Heart left ventricle (tissue), 16 donors: ENCODE results near the gene RNF13. TPM values are rescaled to one million over a fixed set of nuclear protein-coding genes. Genes with fewer than 3 reads are reported as not detected.

Experiments used
- ATAC-seq, 4 donors: fragments of 200-7000 bp; cut with Tn5 transposase; one replicate each; pipeline ENCODE4 v1.9.1; 2020 to 2022; ENCODE audit warnings: moderate library complexity in 4 of 4, mild to moderate bottlenecking in 3 of 4, moderate number of reproducible peaks in 1 of 4
- DNase-seq, 5 donors: peaks; one replicate each; pipeline ENCODE4 v3.0.0-alpha.2; 2020
- H3K27ac ChIP-seq, 12 donors: fragments of 200-600 bp; sonication (generic) in 4 of 12; one replicate each; pipeline versions ENCODE4 v1.5.0 to v1.8.0; 2016 to 2022; ENCODE audit warnings: mild to moderate bottlenecking in 2 of 12
- H3K27me3 ChIP-seq, 9 donors: fragments of 200-600 bp; sonication (generic) in 2 of 9; one replicate each; pipeline versions ENCODE4 v1.5.1 to v1.8.0; 2016 to 2022; ENCODE audit warnings: mild to moderate bottlenecking in 3 of 9
- H3K36me3 ChIP-seq, 9 donors: fragments of 200-600 bp; sonication (generic) in 2 of 9; one replicate each; pipeline versions ENCODE4 v1.5.0 to v1.8.0; 2018 to 2022; ENCODE audit warnings: mild to moderate bottlenecking in 2 of 9
- H3K4me1 ChIP-seq, 12 donors: fragments of 200-600 bp; sonication (generic) in 4 of 12; one replicate each; pipeline versions ENCODE4 v1.5.0 to v1.8.0; 2016 to 2022; ENCODE audit warnings: mild to moderate bottlenecking in 3 of 12
- H3K4me3 ChIP-seq, 12 donors: fragments of 200-600 bp; sonication (generic) in 4 of 12; one replicate each; pipeline versions ENCODE4 v1.5.0 to v1.8.0; 2017 to 2022; ENCODE audit warnings: mild to moderate bottlenecking in 9 of 12, moderate library complexity in 4 of 12
- H3K9me3 ChIP-seq, 12 donors: fragments of 200-600 bp; sonication (generic) in 4 of 12; one replicate each; pipeline versions ENCODE4 v1.5.0 to v1.8.0; 2016 to 2022; ENCODE audit warnings: mild to moderate bottlenecking in 1 of 12
- POLR2A ChIP-seq, 2 donors: fragments of 450-650 bp; IDR thresholded peaks; one replicate each; pipeline ENCODE4 v1.6.1; 2017; ENCODE audit warnings: antibody characterized with exemption in 2 of 2, mild to moderate bottlenecking in 2 of 2, moderate library complexity in 2 of 2
- WGBS, 4 donors: extraction: QIAGEN DNeasy Blood & Tissue Kit in 2 of 4; methylation state at CpG; one replicate each; pipeline versions ENCODE4 v1.1.5 to v1.1.7; 2013 to 2018; 5-methylcytosine and 5-hydroxymethylcytosine counted together
- intact Hi-C, 10 donors: fragments of 100-400 bp; cut with DNase I; formaldehyde crosslinking; loops; one replicate each; pipeline versions ENCODE4 v1.11.1 to v1.14.2; 2022
- polyA plus RNA-seq, 2 donors: library from polyadenylated mRNA; stranded (reverse); fragments of 200-250 nt; gene quantifications; one replicate each; pipeline ENCODE4 v1.2.3, GENCODE V29; 2013
- total RNA-seq, 9 donors: library from RNA; depleted of rRNA in 2 of 9; stranded (reverse); fragments of >200 nt in 2 of 9; fragmentation: NEBNext Ultra II Directional in 3 of 9; extraction: Animal tissue kit (Norgen Biotek cat#: 25700) in 3 of 9; gene quantifications; one replicate each; pipeline versions ENCODE4 v1.1.0 to v1.2.4, GENCODE V29; 2016 to 2023
- TF ChIP-seq, protein P1 (sequence below), 12 donors: fragments of 200-600 bp; sonication (generic) in 4 of 12; IDR thresholded peaks; one replicate each; pipeline versions ENCODE4 v1.5.0 to v1.8.0; 2018 to 2022; ENCODE audit warnings: antibody characterized with exemption in 12 of 12, mild to moderate bottlenecking in 5 of 12
- donor health status: ischemic (EF 13 %, LVEDD 7.1; RV severe dilation, severe dysfunction).
- donor health status: healthy with polysubstance abuse.
- donor health status: DM: no; HTN: yes; CAD: no.
- donor health status: DM: no; HTN: no; CAD: no.
- donor health status: ischemic (EF 25% LVEDD 6.9; RV normal size, moderate dysfunction).
- donor health status: ischemic (EF 25% LVEDD 5.7; RV mildly dilated, moderate dysfunction).
- donor health status: healthy.
- donor health status: DM: yes; HTN: yes; CAD: no.
- donor health status: ischemic (EF 35%, LVEDD 5.7; RV mildly dilated, moderate dysfunction).
- donor health status: nonischemic (EF 11% LVEDD 7.7; RV severe dilation, severe dysfunction).
- donor health status: DM: yes; HTN: yes; CAD: no.
- donor health status: PGD.
- donor health status: ischemic (EF 29% LVEDD 5.4; RV normal size, mild dysfunction).
- donor health status: nonischemic (EF 23%, LVEDD 6.1; RV moderate dilation, normal function).

Gene RNF13
- total and polyA plus RNA-seq, 11 donors: 21.4 to 77.6 (median 55.1) TPM

DNA sequence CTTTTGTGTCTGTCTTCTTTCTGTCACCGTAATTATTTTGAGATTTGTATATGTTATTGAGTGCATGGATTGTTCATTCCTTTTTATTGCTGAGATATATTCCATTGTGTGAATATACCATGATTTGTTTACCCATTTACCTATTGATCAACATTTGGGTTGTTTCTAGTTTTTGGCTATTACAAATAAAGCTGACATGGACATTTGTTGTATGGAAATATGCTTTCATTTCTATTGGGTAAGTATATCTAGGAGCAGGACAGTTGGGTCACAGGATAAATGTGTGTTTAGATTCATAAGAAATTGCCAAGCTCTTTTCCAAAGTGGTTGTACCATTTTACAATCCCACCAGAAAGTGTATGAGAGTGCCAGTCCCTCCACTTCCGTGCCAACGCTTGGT lies 106.5 kb downstream of the RNF13 start:
- H3K9me3 ChIP-seq: no peaks in the 10 kb centered on the region
- intact Hi-C loops: no loop called here
- H3K27me3 ChIP-seq: no peaks in the 10 kb centered on the region
- 96 to 99% (median 97%) methylated on average over 3 of the region's 3 CpGs for WGBS, 4 donors
- peaks cover 0 to 3% (median 0%) of the 10 kb centered on the region in 12 donors for H3K4me1 ChIP-seq
- TF ChIP-seq, protein P1, sequence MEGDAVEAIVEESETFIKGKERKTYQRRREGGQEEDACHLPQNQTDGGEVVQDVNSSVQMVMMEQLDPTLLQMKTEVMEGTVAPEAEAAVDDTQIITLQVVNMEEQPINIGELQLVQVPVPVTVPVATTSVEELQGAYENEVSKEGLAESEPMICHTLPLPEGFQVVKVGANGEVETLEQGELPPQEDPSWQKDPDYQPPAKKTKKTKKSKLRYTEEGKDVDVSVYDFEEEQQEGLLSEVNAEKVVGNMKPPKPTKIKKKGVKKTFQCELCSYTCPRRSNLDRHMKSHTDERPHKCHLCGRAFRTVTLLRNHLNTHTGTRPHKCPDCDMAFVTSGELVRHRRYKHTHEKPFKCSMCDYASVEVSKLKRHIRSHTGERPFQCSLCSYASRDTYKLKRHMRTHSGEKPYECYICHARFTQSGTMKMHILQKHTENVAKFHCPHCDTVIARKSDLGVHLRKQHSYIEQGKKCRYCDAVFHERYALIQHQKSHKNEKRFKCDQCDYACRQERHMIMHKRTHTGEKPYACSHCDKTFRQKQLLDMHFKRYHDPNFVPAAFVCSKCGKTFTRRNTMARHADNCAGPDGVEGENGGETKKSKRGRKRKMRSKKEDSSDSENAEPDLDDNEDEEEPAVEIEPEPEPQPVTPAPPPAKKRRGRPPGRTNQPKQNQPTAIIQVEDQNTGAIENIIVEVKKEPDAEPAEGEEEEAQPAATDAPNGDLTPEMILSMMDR (IDR thresholded peaks at IDR 0.05): no peak
- peaks cover 0 to 56% (median 35%) of the 10 kb centered on the region in 9 donors for H3K36me3 ChIP-seq
- DNase-seq: no peak
- no peak for ATAC-seq
- no peak overlapping the region for H3K4me3 ChIP-seq
- no peak overlapping the region for H3K27ac ChIP-seq

DNA sequence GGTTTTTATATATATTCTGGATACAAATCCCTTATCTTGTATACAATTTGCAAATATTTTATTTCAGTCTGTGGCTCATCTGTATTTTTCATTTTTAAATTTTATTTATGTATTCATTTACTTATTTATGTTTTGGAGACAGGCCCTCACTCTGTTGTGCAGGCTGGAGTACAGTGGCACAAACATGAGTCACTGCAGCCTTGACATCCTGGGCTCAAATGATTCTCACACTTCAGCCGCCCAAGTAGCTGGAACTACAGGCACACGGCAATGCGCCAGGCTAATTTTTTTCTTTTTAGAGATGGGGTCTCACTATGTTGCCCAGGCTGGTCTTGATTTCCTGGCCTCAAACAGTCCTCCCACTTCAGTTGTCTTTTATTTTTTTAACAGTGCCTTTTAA lies 107.1 kb downstream of the RNF13 start:
- DNase-seq (no peak), ATAC-seq (no peak)
- WGBS, 4 donors: 95 to 98% (median 97%) methylated on average over 3 of the region's 3 CpGs
- no peaks in the 10 kb centered on the region for H3K27me3 ChIP-seq
- H3K4me1 ChIP-seq: peaks cover 0 to 3% (median 0%) of the 10 kb centered on the region in 12 donors
- H3K9me3 ChIP-seq: no peaks in the 10 kb centered on the region
- H3K36me3 ChIP-seq: peaks cover 0 to 55% (median 34%) of the 10 kb centered on the region in 9 donors
- H3K4me3 ChIP-seq: no peak overlapping the region
- intact Hi-C loops: no loop called here
- H3K27ac ChIP-seq: no peak overlapping the region
- no peak for TF ChIP-seq POLR2A (IDR thresholded peaks at IDR 0.05)
- TF ChIP-seq, protein P1 (IDR thresholded peaks at IDR 0.05): no peak

DNA sequence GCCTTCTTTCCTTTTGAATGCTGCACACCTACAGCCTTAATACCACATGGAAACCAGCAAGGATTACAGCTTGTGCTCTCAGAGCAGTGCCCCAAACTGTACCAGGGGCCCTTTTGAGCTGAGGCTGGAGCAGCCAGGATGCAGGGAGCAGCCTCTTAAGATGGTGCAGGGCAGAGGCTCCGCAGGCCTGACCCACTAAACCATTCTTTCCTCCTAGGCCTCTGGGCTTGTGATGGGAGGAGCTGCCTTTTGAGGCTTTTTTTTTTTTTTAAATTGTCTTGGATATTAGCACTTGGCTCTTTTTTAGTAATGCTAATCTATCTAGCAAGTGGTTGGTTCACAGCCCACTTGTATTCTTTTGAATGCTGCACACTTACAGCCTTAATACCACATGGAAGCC lies 120.0 kb downstream of the RNF13 start:
- peaks cover 0 to 11% (median 0%) of the 10 kb centered on the region in 12 donors for H3K9me3 ChIP-seq
- no peak for DNase-seq
- H3K4me1 ChIP-seq: peaks cover 0 to 17% (median 0%) of the 10 kb centered on the region in 12 donors
- 95 to 100% (median 100%) methylated on average over 1 of the region's 1 CpG for WGBS, 4 donors
- no peaks in the 10 kb centered on the region for H3K27me3 ChIP-seq
- no peak overlapping the region for H3K4me3 ChIP-seq
- intact Hi-C loops: loop anchor here in 5 of 10 donors (10.0 kb wide), 2 partner anchors 252 to 562 kb away; no protein-coding TSS in a partner anchor
- peaks cover 0 to 12% (median 3%) of the 10 kb centered on the region in 9 donors for H3K36me3 ChIP-seq
- H3K27ac ChIP-seq: no peak overlapping the region
- no peak for TF ChIP-seq POLR2A (IDR thresholded peaks at IDR 0.05)
- TF ChIP-seq, protein P1 (IDR thresholded peaks at IDR 0.05): no peak
- ATAC-seq: peak in 2 of 4 donors; percentile 23 to 31

GRCh38 chr3:149933858-149934257 lies 120.8 kb downstream of the RNF13 start:
- peaks cover 0 to 4% (median 0%) of the 10 kb centered on the region in 12 donors for H3K9me3 ChIP-seq
- peak overlapping the region in 1 of 12 donors; percentile 21 for H3K27ac ChIP-seq
- no peak for DNase-seq
- no peak overlapping the region for H3K4me3 ChIP-seq
- TF ChIP-seq, protein P1 (IDR thresholded peaks at IDR 0.05): no peak
- TF ChIP-seq POLR2A (IDR thresholded peaks at IDR 0.05): no peak
- H3K36me3 ChIP-seq: peaks cover 0 to 6% (median 1%) of the 10 kb centered on the region in 9 donors
- H3K27me3 ChIP-seq: no peaks in the 10 kb centered on the region
- intact Hi-C loops: loop anchor here in 5 of 10 donors (10.0 kb wide), 2 partner anchors 251 to 561 kb away; no protein-coding TSS in a partner anchor
- ATAC-seq: no peak
- peaks cover 0 to 17% (median 4%) of the 10 kb centered on the region in 12 donors for H3K4me1 ChIP-seq
